ENCODE data around the gene CREB5. TPM values are rescaled to one million over a fixed set of nuclear protein-coding genes. Genes with fewer than 3 reads are reported as not detected.

Gene CREB5
- total and polyA plus RNA-seq, 2 experiments from 2014 or later: 2.4 to 4.4 TPM

GRCh38 chr7:28452681-28453080, 40.4 kb downstream of the CREB5 start:
- no peak overlapping the region for H3K4me3 Mint-ChIP-seq
- Histone ChIP-seq H3K4me1 (ENCODE audit: insufficient read depth) (peaks cover 18% of the 10 kb centered on the region), H3K36me3 (ENCODE audit: insufficient read depth) (no peaks in the 10 kb centered on the region), H3K4me2 (no peak overlapping the region), H3K79me2 (replicated peaks; ENCODE audit: insufficient read depth) (no peaks in the 10 kb centered on the region), H3F3A (replicated peaks; ENCODE audit: low read depth) (no peaks in the 10 kb centered on the region), H3K9me2 (ENCODE audit: insufficient read depth) (no peaks in the 10 kb centered on the region), H4K20me1 (replicated peaks; ENCODE audit: insufficient read depth) (no peaks in the 10 kb centered on the region), H3K27me3 (ENCODE audit: insufficient read depth) (no peaks in the 10 kb centered on the region), H3K27ac (ENCODE audit: low read depth) (no peak overlapping the region), H3K4me3 (no peak overlapping the region), H2AFZ (no peak overlapping the region; the same call in 1 of the 2 replicates)
- peak; percentile 52 for ATAC-seq
- no peaks in the 10 kb centered on the region for H3K36me3 Mint-ChIP-seq (ENCODE audit: low read depth)
- no peaks in the 10 kb centered on the region for H3K9me3 Mint-ChIP-seq
- no peak for DNase-seq (ENCODE audit: low spot score)
- no peak overlapping the region for H3K27ac Mint-ChIP-seq
- no peak for TF ChIP-seq POLR2AphosphoS5 (IDR thresholded peaks at IDR 0.05; ENCODE audit: low read depth)
- TF ChIP-seq ETS1 (IDR thresholded peaks at IDR 0.05): no peak
- no peak for TF ChIP-seq JUNB (IDR thresholded peaks at IDR 0.05; ENCODE audit: unreplicated experiment)
- TF ChIP-seq EZH2 (IDR thresholded peaks at IDR 0.05; ENCODE audit: low read depth, unreplicated experiment): no peak
- TF ChIP-seq REST (IDR thresholded peaks at IDR 0.05; ENCODE audit: unreplicated experiment): no peak
- TF ChIP-seq ZNF114 (CRISPR knock-in tag; IDR thresholded peaks at IDR 0.05): no peak
- no peak for TF ChIP-seq CREB1 (CRISPR knock-in tag; IDR thresholded peaks at IDR 0.05; ENCODE audit: low read depth)
- peaks cover 17% of the 10 kb centered on the region for H3K4me1 Mint-ChIP-seq
- peaks cover 3% of the 10 kb centered on the region for H3K27me3 Mint-ChIP-seq (ENCODE audit: insufficient read depth, low read depth, poor library complexity)

GRCh38 chr7:28455486-28455885, 43.2 kb downstream of the CREB5 start:
- H3K9me3 Mint-ChIP-seq: no peaks in the 10 kb centered on the region
- Histone ChIP-seq H3K4me2 (peak overlapping the region; percentile 68; the same call in 1 of the 2 replicates), H3F3A (replicated peaks; ENCODE audit: low read depth) (no peaks in the 10 kb centered on the region), H3K27me3 (ENCODE audit: insufficient read depth) (no peaks in the 10 kb centered on the region), H3K36me3 (ENCODE audit: insufficient read depth) (no peaks in the 10 kb centered on the region), H3K4me1 (ENCODE audit: insufficient read depth) (peaks cover 18% of the 10 kb centered on the region), H4K20me1 (replicated peaks; ENCODE audit: insufficient read depth) (no peaks in the 10 kb centered on the region), H3K27ac (ENCODE audit: low read depth) (no peak overlapping the region), H3K9me2 (ENCODE audit: insufficient read depth) (no peaks in the 10 kb centered on the region), H3K4me3 (no peak overlapping the region), H3K79me2 (replicated peaks; ENCODE audit: insufficient read depth) (no peaks in the 10 kb centered on the region), H2AFZ (peak overlapping the region; percentile 4)
- TF ChIP-seq ZNF462 (CRISPR knock-in tag; IDR thresholded peaks at IDR 0.05) (0 out of 2 replicates have a peak, but pooled peaks have one; percentile 25), ETS1 (IDR thresholded peaks at IDR 0.05) (no peak), CREB1 (CRISPR knock-in tag; IDR thresholded peaks at IDR 0.05; ENCODE audit: low read depth) (no peak)
- no peak overlapping the region for H3K27ac Mint-ChIP-seq
- no peak overlapping the region for H3K4me3 Mint-ChIP-seq
- ATAC-seq (peak; percentile 75), DNase-seq (ENCODE audit: low spot score) (peak; percentile 62)
- no peaks in the 10 kb centered on the region for H3K36me3 Mint-ChIP-seq (ENCODE audit: low read depth)
- peaks cover 18% of the 10 kb centered on the region for H3K4me1 Mint-ChIP-seq
- peaks cover 3% of the 10 kb centered on the region for H3K27me3 Mint-ChIP-seq (ENCODE audit: insufficient read depth, low read depth, poor library complexity)
